HG03039 (cell line): ENCODE measurements around the gene STPG3.

Experiments used
- ATAC-seq: cut with Tn5 transposase; IDR thresholded peaks from one replicate; pipeline ENCODE4 v1.9.1; 2021; ENCODE audit warnings: mild to moderate bottlenecking, moderate library complexity; ENCODE audit not compliant: unreplicated experiment

The STPG3 gene

GRCh38 chr9:137299938-137300337 lies 48.9 kb downstream of the STPG3 start:
- no peak for ATAC-seq

GRCh38 chr9:137300567-137301080 lies 49.5 kb downstream of the STPG3 start:
- no peak for ATAC-seq

DNA sequence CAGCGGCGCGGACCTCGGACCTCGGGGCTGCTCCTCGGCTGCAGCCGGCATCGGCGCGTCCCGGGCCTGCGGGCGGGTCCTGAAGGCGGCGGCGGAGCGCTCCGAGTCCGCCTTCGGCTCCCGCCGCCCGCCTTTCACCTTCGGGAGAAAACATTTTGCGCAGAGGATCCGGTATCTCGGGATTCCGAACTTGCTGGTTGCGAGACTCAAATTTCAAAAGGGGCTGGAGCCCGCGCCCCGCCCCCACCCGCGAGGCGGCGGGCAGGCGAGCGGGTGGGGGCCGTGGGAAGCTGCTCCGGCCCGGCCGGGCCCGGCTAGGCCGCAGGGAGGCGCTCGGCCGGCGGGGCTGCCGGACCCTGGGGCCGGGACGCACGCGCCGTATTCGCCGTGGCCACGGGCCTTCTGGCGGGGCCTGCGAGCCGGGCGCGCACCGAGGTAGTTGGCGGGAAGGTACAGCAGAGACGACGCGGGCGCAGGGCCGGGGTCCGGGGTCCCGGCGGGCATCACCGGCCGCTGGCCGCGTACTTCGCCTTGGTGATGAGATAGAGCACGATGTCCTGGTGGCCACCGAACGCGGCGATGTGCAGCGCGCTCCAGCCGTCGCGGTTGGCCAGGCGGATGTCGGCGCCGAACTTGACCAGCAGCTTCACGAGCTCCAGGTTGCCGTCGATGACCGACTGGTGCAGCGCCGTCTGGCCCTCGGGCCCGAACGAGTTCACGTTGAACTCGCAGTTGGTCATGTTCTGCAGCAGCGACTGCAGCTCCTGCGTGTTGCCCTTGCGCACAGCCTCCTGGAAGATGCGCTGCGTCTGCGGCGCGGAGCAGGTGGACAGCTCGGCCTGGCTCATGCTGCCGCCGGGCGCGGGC lies 50.2 kb downstream of the STPG3 start:
- ATAC-seq, result peak; percentile 17

DNA sequence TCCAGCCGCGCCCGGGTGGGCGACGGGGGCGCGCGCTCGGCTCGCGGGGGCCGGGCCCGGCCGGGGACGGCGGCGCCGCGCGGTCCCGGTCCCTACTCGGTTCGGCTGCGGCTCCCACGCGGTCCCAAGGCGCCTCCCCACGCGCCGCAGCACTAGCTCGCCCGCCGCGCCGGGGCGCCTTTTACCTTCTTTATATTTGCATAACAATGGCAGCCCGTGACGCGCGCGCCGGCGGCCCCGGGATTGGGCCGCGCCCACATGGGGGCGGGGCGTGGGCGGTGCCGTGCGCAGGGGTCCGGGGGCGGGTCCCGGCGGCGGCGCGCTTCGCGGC lies 51.0 kb downstream of the STPG3 start, which contains the start of gene NRARP:
Gene NRARP, minus strand, starts transcription at position 154 of the 331 bp plus-strand sequence. CDS start 343 bp downstream, outside the sequence.
- peak; percentile 63 for ATAC-seq

GRCh38 chr9:137302449-137303150 lies 51.5 kb downstream of the STPG3 start:
- ATAC-seq, result peak; percentile 30
